Measurements from ENCODE around the gene NME3.

NME3 gene

GRCh38 chr16:1764971-1765370 lies 6.4 kb downstream of the NME3 start:
- no peaks in the 10 kb centered on the region for H3K9me3 Mint-ChIP-seq
- peaks cover 100% of the 10 kb centered on the region for H3K36me3 Mint-ChIP-seq (ENCODE audit: low read depth)
- H3K4me1 Mint-ChIP-seq (ENCODE audit: low read depth), result peaks cover 12% of the 10 kb centered on the region
- intact Hi-C loops (cut with micrococcal nuclease), result no loop called here
- no peak overlapping the region for H3K27ac Mint-ChIP-seq
- no peak overlapping the region for H3K4me3 Mint-ChIP-seq
- H3K27me3 Mint-ChIP-seq, result no peaks in the 10 kb centered on the region

- H3K36me3 Mint-ChIP-seq (ENCODE audit: low read depth), result peaks cover 100% of the 10 kb centered on the region
- H3K27ac Mint-ChIP-seq, result no peak overlapping the region
- peaks cover under 1% of the 10 kb centered on the region for H3K4me1 Mint-ChIP-seq (ENCODE audit: low read depth)
- H3K9me3 Mint-ChIP-seq, result no peaks in the 10 kb centered on the region
- intact Hi-C loops (cut with micrococcal nuclease), result no loop called here
- no peaks in the 10 kb centered on the region for H3K27me3 Mint-ChIP-seq
- H3K4me3 Mint-ChIP-seq, result no peak overlapping the region
Measured at GRCh38 chr16:1763521-1764511, 7.5 kb downstream of the NME3 start.

GRCh38 chr16:1762879-1763520 lies 8.3 kb downstream of the NME3 start:
- Mint-ChIP-seq H3K27me3 (no peaks in the 10 kb centered on the region), H3K9me3 (no peaks in the 10 kb centered on the region), H3K4me1 (ENCODE audit: low read depth) (no peaks in the 10 kb centered on the region)

GRCh38 chr16:1762196-1762878 lies 9.0 kb downstream of the NME3 start:
- H3K9me3 Mint-ChIP-seq, result no peaks in the 10 kb centered on the region
- no peaks in the 10 kb centered on the region for H3K4me1 Mint-ChIP-seq (ENCODE audit: low read depth)
- peaks cover 100% of the 10 kb centered on the region for H3K36me3 Mint-ChIP-seq (ENCODE audit: low read depth)
- no peak overlapping the region for H3K4me3 Mint-ChIP-seq
- no peaks in the 10 kb centered on the region for H3K27me3 Mint-ChIP-seq
- no peak overlapping the region for H3K27ac Mint-ChIP-seq
- intact Hi-C loops (cut with micrococcal nuclease), result no loop called here

More at GRCh38 chr16:1762879-1763520, 8.3 kb downstream of the NME3 start:
- intact Hi-C loops (cut with micrococcal nuclease), result no loop called here
- Mint-ChIP-seq H3K4me3 (no peak overlapping the region), H3K27ac (no peak overlapping the region), H3K36me3 (ENCODE audit: low read depth) (peaks cover 100% of the 10 kb centered on the region)

- intact Hi-C loops (cut with micrococcal nuclease), result no loop called here
- H3K27ac Mint-ChIP-seq, result no peak overlapping the region
- no peaks in the 10 kb centered on the region for H3K27me3 Mint-ChIP-seq
- peaks cover 100% of the 10 kb centered on the region for H3K36me3 Mint-ChIP-seq (ENCODE audit: low read depth)
- no peaks in the 10 kb centered on the region for H3K9me3 Mint-ChIP-seq
- no peak overlapping the region for H3K4me3 Mint-ChIP-seq
- H3K4me1 Mint-ChIP-seq (ENCODE audit: low read depth), result no peaks in the 10 kb centered on the region
Measured at GRCh38 chr16:1761751-1762150, 9.6 kb downstream of the NME3 start.

- Mint-ChIP-seq H3K27me3 (no peaks in the 10 kb centered on the region), H3K4me1 (ENCODE audit: low read depth) (no peaks in the 10 kb centered on the region), H3K4me3 (no peak overlapping the region), H3K27ac (no peak overlapping the region), H3K9me3 (no peaks in the 10 kb centered on the region), H3K36me3 (ENCODE audit: low read depth) (peaks cover 100% of the 10 kb centered on the region)
- intact Hi-C loops (cut with micrococcal nuclease), result no loop called here
Measured at GRCh38 chr16:1760911-1761310, 10.4 kb downstream of the NME3 start.

- intact Hi-C loops (cut with micrococcal nuclease), result no loop called here
- H3K9me3 Mint-ChIP-seq, result no peaks in the 10 kb centered on the region
- H3K27ac Mint-ChIP-seq, result no peak overlapping the region
- no peaks in the 10 kb centered on the region for H3K27me3 Mint-ChIP-seq
- H3K4me3 Mint-ChIP-seq, result no peak overlapping the region
- H3K36me3 Mint-ChIP-seq (ENCODE audit: low read depth), result peaks cover 100% of the 10 kb centered on the region
- no peaks in the 10 kb centered on the region for H3K4me1 Mint-ChIP-seq (ENCODE audit: low read depth)
Measured at GRCh38 chr16:1759511-1759910, 11.8 kb downstream of the NME3 start.

GRCh38 chr16:1758923-1759322 lies 12.4 kb downstream of the NME3 start:
- Mint-ChIP-seq H3K27me3 (no peaks in the 10 kb centered on the region), H3K4me1 (ENCODE audit: low read depth) (no peaks in the 10 kb centered on the region), H3K36me3 (ENCODE audit: low read depth) (peaks cover 100% of the 10 kb centered on the region), H3K4me3 (no peak overlapping the region), H3K9me3 (no peaks in the 10 kb centered on the region), H3K27ac (no peak overlapping the region)
- intact Hi-C loops (cut with micrococcal nuclease), result no loop called here

- Mint-ChIP-seq H3K27ac (no peak overlapping the region), H3K4me3 (no peak overlapping the region), H3K27me3 (no peaks in the 10 kb centered on the region), H3K4me1 (ENCODE audit: low read depth) (no peaks in the 10 kb centered on the region), H3K9me3 (no peaks in the 10 kb centered on the region), H3K36me3 (ENCODE audit: low read depth) (peaks cover 100% of the 10 kb centered on the region)
- intact Hi-C loops (cut with micrococcal nuclease), result no loop called here
Measured at GRCh38 chr16:1757714-1758461, 13.5 kb downstream of the NME3 start.

GRCh38 chr16:1754204-1754603 lies 17.1 kb downstream of the NME3 start:
- no peak overlapping the region for H3K4me3 Mint-ChIP-seq
- H3K9me3 Mint-ChIP-seq, result no peaks in the 10 kb centered on the region
- H3K36me3 Mint-ChIP-seq (ENCODE audit: low read depth), result peaks cover 100% of the 10 kb centered on the region
- intact Hi-C loops (cut with micrococcal nuclease), result no loop called here
- H3K4me1 Mint-ChIP-seq (ENCODE audit: low read depth), result no peaks in the 10 kb centered on the region
- no peaks in the 10 kb centered on the region for H3K27me3 Mint-ChIP-seq
- no peak overlapping the region for H3K27ac Mint-ChIP-seq

GRCh38 chr16:1752853-1753252 lies 18.5 kb downstream of the NME3 start:
- Mint-ChIP-seq H3K27me3 (no peaks in the 10 kb centered on the region), H3K4me3 (no peak overlapping the region), H3K4me1 (ENCODE audit: low read depth) (no peaks in the 10 kb centered on the region), H3K9me3 (no peaks in the 10 kb centered on the region), H3K36me3 (ENCODE audit: low read depth) (peaks cover 100% of the 10 kb centered on the region), H3K27ac (no peak overlapping the region)
- intact Hi-C loops (cut with micrococcal nuclease), result no loop called here

- no peaks in the 10 kb centered on the region for H3K4me1 Mint-ChIP-seq (ENCODE audit: low read depth)
- no peak overlapping the region for H3K27ac Mint-ChIP-seq
- H3K36me3 Mint-ChIP-seq (ENCODE audit: low read depth), result peaks cover 100% of the 10 kb centered on the region
- H3K9me3 Mint-ChIP-seq, result no peaks in the 10 kb centered on the region
- intact Hi-C loops (cut with micrococcal nuclease), result no loop called here
- H3K4me3 Mint-ChIP-seq, result no peak overlapping the region
- H3K27me3 Mint-ChIP-seq, result no peaks in the 10 kb centered on the region
Measured at GRCh38 chr16:1751946-1752345, 19.4 kb downstream of the NME3 start.

GRCh38 chr16:1749152-1750117 lies 21.9 kb downstream of the NME3 start:
- H3K4me3 Mint-ChIP-seq, result no peak overlapping the region
- intact Hi-C loops (cut with micrococcal nuclease), result no loop called here
- H3K36me3 Mint-ChIP-seq (ENCODE audit: low read depth), result peaks cover 100% of the 10 kb centered on the region
- H3K27me3 Mint-ChIP-seq, result no peaks in the 10 kb centered on the region
- H3K9me3 Mint-ChIP-seq, result no peaks in the 10 kb centered on the region
- H3K27ac Mint-ChIP-seq, result no peak overlapping the region
- no peaks in the 10 kb centered on the region for H3K4me1 Mint-ChIP-seq (ENCODE audit: low read depth)
